Activated CD4-positive, CD25-positive, alpha-beta regulatory T cell treated with anti-CD3 and anti-CD28 coated beads, Interleukin-2, amount 50 U/mL, for 16 hours (primary cell): ENCODE measurements around the gene CAMSAP2.

Experiments used
- DNase-seq: peaks from one replicate; pipeline ENCODE4 v3.0.0-alpha.2; 2020; ENCODE audit warnings: low read depth, low spot score

CAMSAP2 gene

GRCh38 chr1:200877010-200877409, 138.3 kb downstream of the CAMSAP2 start:
- no peak for DNase-seq

GRCh38 chr1:200877839-200878551, 139.3 kb downstream of the CAMSAP2 start:
- no peak for DNase-seq

- no peak for DNase-seq
These were observed 141.5 kb downstream of the CAMSAP2 start for GRCh38 chr1:200880212-200880611.

- no peak for DNase-seq
These were observed 144.4 kb downstream of the CAMSAP2 start for GRCh38 chr1:200883118-200883517.

DNA sequence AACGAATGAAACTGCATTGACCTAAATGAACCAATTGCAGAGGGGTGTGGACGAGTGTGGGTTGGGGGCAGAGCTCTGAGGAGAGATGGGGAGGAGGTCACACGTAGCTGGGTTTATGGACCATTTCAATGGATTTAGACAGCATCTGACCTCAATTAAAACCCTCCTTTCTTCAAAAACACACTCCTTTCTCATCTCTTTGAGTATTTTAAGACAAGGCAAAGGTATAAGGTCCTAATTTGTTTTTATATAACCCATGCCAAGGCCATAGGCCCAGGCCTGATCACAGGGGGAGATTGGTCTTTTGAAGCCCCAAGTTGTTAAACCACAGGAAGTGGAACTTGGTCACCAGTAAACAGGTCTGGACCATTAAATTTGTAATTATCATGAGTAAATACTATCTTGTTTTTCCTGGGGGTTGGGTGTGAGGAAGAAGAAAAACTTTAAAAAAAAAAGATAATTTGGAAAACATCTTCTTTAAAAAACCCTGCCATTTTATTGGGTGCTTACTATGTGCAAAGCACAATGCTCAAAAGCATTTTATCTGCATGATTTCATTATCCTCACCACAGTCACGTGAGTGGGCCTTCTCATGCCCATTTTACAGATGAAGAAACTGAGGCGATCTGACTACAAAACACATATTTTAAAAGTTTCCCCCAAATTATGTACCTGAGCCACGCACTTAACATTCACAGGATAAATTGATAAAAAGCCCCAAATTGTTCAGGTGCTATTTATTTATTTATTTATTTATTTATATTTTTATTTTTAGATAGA, 147.1 kb downstream of the CAMSAP2 start:
- DNase-seq, result no peak

DNA sequence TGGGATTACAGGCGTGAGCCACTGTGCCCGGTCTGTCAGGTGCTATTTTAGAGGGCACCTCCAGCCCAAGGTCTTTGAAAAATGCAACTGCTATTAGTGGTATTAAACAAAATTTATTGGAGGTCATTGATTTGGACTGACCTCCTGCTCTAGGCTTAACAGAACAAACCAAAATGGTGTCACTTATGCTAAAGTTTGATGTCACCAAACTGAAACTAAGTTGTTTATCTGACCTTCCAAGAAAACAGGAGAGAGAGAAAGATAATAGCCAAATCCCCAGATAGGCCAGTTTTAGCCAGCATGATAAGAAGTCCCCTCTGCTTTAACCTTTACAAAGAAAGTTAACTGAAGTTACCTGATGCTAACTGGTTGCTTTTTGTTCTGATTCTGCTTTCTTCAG, 147.9 kb downstream of the CAMSAP2 start:
- DNase-seq, result no peak

- no peak for DNase-seq
These were observed 148.3 kb downstream of the CAMSAP2 start for GRCh38 chr1:200887036-200887435.

DNA sequence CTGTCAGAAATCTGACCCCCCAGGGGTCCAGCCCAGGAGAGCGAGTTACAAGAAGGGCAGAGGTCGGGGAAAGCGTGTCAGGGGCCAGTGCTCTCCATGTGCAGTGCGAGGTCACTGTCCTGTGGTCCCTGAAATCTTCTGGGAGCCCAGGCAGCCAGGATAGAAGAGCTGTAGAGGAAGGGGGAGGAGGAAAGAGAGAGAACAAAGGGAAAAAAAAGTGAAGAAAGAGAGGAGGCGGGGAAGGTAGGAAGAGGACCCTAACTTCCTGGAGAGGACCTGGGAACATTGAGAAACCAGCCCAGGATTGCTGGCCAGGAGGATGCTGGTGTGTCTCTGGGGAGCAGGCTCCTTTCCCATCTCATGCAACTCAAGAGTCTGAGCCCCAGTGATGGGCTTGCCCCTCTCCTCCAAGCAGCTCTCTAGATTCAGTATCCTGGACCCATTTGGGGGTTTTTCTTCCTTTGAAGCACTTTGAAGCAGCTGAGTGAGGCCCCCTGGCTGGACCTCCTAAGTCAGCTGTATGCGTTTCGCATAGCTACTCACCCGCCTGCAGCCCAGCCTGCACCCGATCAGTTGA, 149.2 kb downstream of the CAMSAP2 start:
- DNase-seq, result no peak

DNA sequence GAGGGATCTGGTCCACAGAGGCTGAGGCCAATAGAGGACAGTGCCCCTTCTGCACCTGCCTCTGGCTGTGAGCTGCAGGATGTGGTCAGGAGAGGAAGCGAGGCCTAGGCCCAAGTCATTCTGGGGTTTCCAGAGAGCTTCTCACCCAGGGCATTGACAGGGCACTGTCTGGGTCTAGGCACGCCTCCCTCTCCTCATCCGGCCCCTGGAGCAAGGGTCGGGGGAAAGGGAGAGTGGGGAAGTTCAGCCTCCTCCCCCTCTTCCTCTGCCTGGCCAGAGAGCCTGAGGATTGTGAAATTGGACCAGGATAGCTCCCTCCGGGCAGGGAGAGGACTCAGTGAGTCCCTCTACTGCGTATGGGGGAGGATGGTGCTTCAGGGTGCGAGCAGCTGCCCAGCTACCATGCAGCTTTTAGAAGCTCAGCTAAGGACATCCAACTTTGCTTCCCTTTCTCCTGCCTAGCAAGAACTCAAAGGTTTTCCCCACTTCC, 149.7 kb downstream of the CAMSAP2 start:
- DNase-seq, result peak; percentile 14

GRCh38 chr1:200889571-200889970, 150.9 kb downstream of the CAMSAP2 start:
- DNase-seq, result no peak

- DNase-seq, result no peak
These were observed 151.3 kb downstream of the CAMSAP2 start for GRCh38 chr1:200890027-200890426.

DNA sequence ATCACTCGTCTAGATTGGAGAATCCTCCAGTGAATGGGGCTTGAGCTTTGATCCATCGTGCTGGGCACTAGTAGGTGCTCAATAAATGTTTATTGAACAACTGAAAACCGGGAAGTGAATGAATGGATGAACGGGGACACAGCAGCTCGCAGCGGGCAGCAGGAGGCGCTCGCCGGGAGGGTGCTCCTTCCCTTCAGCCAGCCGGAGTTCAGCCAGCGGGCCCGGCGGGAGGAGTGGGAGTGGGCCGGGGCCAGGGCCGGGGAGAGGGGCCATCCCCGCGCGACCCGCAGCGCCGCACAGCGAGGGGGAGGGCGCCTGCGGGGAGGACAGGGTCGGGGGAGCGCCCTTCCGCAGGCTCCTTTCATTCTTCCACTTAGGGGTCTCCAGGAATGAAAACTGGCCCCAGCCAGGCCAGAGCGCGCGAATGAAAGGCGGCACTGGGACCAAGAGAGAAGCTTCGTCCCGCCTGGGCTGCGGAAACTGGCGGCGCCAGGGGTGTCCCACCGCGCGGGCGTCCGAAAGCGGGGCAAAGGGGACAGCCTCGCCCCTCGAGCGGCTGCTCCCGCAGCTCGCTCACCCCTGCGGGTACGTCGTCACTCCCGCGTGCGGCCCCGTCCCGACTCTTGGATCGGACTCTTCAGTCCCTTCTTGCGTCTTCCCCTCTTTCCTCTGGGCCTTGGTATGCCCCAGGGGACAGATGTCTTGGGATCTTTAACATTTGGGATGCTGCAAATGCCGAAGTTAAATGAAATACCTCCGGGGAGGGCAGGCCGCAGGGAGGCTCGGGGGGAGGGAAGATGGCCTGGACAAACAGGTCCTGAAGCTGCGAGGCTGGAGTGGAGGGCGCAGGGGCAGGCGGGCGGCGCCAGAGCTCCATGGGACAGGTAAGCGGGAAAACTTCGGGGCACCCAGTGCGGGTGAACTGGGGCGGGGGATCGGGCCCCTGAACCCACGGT, 152.4 kb downstream of the CAMSAP2 start:
- DNase-seq, result no peak

DNA sequence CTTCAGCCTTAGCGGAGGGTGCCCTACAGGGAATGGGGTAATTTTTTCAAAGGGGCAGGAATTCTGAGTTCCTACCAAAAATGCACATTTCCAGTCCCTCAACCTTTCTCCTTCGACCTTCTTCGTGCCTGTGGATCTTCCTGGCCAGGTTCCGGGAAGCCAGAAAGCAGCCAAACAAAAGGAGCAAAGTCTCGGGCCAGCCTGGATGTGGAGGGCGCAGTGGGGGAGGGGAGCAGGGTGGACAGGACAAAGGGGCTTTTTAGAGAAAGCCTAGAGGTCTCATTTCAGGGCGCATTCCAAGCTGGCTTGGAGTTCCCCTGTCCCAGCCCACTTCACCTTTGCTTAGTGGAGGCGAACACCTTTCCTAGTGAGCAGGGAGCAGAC, 153.1 kb downstream of the CAMSAP2 start:
- no peak for DNase-seq

- no peak for DNase-seq
These were observed 153.9 kb downstream of the CAMSAP2 start for GRCh38 chr1:200892546-200892945.

DNA sequence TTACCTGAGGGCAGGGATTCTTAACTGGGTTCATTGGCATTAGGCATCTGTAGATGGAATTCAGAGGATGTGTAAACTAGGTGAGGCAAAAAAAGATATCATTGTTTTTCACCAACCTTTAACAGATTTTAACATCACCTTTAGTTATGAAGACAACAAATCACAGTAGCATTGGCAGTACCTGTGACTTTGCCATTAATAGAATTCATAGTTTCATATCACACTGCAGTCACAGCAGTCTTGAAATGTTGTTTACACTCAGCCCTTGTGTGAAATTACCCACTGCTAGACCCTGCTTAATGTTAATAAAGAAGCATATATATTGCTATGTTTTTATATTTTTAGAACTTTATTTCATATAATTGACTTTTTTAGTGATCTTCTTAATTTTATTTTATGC, 154.3 kb downstream of the CAMSAP2 start:
- DNase-seq, result no peak

DNA sequence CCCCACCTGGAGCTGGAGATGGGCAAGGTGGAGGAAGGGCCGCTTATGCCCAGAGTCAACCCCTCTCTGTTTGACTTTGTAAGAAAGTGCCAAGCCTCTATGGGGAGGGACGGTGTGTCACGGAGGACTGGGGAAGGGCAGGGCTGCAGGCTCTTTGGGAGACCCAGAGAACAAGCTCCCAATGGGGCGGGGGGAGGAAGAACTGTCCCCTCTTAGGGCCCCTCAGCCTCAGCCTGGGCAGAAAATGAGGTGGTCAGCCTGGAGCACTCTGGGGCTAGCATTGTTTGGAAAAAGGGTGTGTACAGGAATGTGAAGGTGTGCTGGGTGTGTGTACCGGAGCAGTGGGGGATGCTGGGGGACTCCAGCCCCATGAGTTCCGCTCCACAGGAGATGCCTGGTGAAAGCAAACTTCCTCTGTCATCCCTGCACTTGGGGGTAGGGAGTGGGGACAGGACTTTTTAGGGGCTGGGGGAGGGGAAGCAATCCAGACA, 154.8 kb downstream of the CAMSAP2 start:
- no peak for DNase-seq

GRCh38 chr1:200894712-200895442, 156.2 kb downstream of the CAMSAP2 start, which contains the start of gene INAVA:
Gene INAVA, plus strand, starts transcription at chr1:200894900. Its CDS starts 3,501 bp downstream, at chr1:200898401.
- DNase-seq, result no peak

DNA sequence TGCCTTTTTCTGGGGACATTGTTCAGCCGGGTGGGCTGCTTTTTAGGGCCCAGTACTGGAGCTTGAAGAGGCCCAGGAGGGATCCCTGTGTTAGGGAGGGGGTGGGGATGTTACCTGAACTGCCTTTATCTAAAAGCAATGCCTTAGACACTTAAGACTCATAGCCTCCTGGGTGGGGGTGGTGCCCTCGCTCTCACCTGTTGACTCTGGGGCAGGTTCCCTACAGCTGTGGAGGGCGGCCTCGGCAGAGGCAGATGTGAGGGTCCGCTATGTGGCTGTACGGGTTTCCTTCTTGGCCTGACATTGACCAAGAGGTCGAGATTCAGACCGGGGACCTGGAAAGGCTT, 156.7 kb downstream of the CAMSAP2 start:
- no peak for DNase-seq

- no peak for DNase-seq
These were observed 157.3 kb downstream of the CAMSAP2 start for GRCh38 chr1:200895801-200896530.
